HG03064 (cell line): ENCODE data around the gene RNASE12.

ENCODE experiments used
- ATAC-seq: cut with Tn5 transposase; IDR thresholded peaks from one replicate; pipeline ENCODE4 v1.9.1; 2021; ENCODE audit warnings: low read depth; ENCODE audit not compliant: unreplicated experiment

Gene RNASE12

GRCh38 chr14:20548414-20549158 lies 42.6 kb downstream of the RNASE12 start:
- no peak for ATAC-seq

GRCh38 chr14:20546877-20547276 lies 44.3 kb downstream of the RNASE12 start:
- no peak for ATAC-seq
